GM13976 (cell line): ENCODE measurements around the gene ARHGAP6.

ENCODE experiments used
- DNase-seq: peaks from one replicate; pipeline ENCODE4 v3.0.0; 2012; ENCODE audit warnings: low spot score
- CTCF ChIP-seq: IDR thresholded peaks from 2 replicates; pipeline ENCODE4 v1.5.1; 2012; ENCODE audit warnings: borderline replicate concordance, mild to moderate bottlenecking; ENCODE audit not compliant: insufficient read depth; ENCODE audit errors: extremely low read depth, missing control alignments, control extremely low read depth
- in situ Hi-C: fragments of 300-500 bp; cut with MboI; formaldehyde crosslinking; loops from one replicate; pipeline ENCODE4 v1.12.0; 2022; ENCODE audit warnings: low sequenced_read_pairs, mixed read lengths, inconsistent platforms; ENCODE audit not compliant: unreplicated experiment

Gene ARHGAP6

GRCh38 chrX:11481035-11481434 is 184.7 kb downstream of the ARHGAP6 start:
- DNase-seq: no peak
- no peak for TF ChIP-seq CTCF
- in situ Hi-C loops: no loop called here

- no peak for TF ChIP-seq CTCF
- no peak for DNase-seq
- in situ Hi-C loops: no loop called here
These were observed 185.1 kb downstream of the ARHGAP6 start for GRCh38 chrX:11480626-11481025.

GRCh38 chrX:11478911-11479310 is 186.8 kb downstream of the ARHGAP6 start:
- no peak for TF ChIP-seq CTCF
- in situ Hi-C loops: no loop called here
- DNase-seq: no peak

- DNase-seq: no peak
- TF ChIP-seq CTCF: no peak
- in situ Hi-C loops: no loop called here
These were observed 187.7 kb downstream of the ARHGAP6 start for GRCh38 chrX:11478026-11478425.

- in situ Hi-C loops: no loop called here
- TF ChIP-seq CTCF: no peak
- DNase-seq: no peak
These were observed 191.1 kb downstream of the ARHGAP6 start for GRCh38 chrX:11474576-11474975.

GRCh38 chrX:11474021-11474420 is 191.7 kb downstream of the ARHGAP6 start:
- no peak for DNase-seq
- TF ChIP-seq CTCF: no peak
- in situ Hi-C loops: no loop called here

GRCh38 chrX:11472879-11473278 is 192.8 kb downstream of the ARHGAP6 start:
- no peak for DNase-seq
- in situ Hi-C loops: no loop called here
- TF ChIP-seq CTCF: no peak
